NB4 (cell line): ENCODE measurements around the gene HEXIM2.

Experiments used
- POLR2A ChIP-seq: IDR thresholded peaks from 2 replicates; pipeline ENCODE4 v1.6.1; 2011; ENCODE audit warnings: mild to moderate bottlenecking; ENCODE audit not compliant: insufficient read length; ENCODE audit errors: extremely low read depth
- TF ChIP-seq, protein P1 (sequence below): IDR thresholded peaks from one replicate; pipeline ENCODE4 v1.5.1; 2012; ENCODE audit warnings: low read depth, low read length
- TF ChIP-seq, protein P2 (sequence below): IDR thresholded peaks from 2 replicates; pipeline ENCODE4 v1.6.1; 2011; ENCODE audit warnings: low read depth, low read length

DNA sequence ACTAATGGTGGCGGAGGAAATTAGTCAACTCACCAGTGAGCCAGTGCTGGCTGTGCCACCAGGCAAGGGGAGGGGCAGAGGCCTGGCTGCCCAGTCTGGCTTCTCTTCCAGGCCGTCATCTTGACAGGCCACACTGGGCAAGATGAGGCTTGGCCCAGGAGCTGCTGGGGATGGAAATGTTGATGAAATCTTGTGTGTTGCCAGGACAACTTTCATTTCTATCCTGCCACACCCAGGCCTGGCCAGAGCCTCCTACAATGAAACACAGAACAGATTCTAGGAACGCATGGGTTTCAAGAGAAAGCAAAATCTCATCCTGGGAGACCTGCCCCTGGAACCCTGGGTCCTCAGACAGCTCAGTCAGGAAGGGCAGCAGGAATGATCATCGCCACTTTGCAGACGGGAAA, 9.3 kb downstream of the HEXIM2 start:
- TF ChIP-seq, protein P1, sequence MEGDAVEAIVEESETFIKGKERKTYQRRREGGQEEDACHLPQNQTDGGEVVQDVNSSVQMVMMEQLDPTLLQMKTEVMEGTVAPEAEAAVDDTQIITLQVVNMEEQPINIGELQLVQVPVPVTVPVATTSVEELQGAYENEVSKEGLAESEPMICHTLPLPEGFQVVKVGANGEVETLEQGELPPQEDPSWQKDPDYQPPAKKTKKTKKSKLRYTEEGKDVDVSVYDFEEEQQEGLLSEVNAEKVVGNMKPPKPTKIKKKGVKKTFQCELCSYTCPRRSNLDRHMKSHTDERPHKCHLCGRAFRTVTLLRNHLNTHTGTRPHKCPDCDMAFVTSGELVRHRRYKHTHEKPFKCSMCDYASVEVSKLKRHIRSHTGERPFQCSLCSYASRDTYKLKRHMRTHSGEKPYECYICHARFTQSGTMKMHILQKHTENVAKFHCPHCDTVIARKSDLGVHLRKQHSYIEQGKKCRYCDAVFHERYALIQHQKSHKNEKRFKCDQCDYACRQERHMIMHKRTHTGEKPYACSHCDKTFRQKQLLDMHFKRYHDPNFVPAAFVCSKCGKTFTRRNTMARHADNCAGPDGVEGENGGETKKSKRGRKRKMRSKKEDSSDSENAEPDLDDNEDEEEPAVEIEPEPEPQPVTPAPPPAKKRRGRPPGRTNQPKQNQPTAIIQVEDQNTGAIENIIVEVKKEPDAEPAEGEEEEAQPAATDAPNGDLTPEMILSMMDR = no peak
- TF ChIP-seq, protein P2, sequence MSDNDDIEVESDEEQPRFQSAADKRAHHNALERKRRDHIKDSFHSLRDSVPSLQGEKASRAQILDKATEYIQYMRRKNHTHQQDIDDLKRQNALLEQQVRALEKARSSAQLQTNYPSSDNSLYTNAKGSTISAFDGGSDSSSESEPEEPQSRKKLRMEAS = no peak
- no peak for TF ChIP-seq POLR2A
